Measurements from ENCODE around the gene POU3F1.

DNA sequence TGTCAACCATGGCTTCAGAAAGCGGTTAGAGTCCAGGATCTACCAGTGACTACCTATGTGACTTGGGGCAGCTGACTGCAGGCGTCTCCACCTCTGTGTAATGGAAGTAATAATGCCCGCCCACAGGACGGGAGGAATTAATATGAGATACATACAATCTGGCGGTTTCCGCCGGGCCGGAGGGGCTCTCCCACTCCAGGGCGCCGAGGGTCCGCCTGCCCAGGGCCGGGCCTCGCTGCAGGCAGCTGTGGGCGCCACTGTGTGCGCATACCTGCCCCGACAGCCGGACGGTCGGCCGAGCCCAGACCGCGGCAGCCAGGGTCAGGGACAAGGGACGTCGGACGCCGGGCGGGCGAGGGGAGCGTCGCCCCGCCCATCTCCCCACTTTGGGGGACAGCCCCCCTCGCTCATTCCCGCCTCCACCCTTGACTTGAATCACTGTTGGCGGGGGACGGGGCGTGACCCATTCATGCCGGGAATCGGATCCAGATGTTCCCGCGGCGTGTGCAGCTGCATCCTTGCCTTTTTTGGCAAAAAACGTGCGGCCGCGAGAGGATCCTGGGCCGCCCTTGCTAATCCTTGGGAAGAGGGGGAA lies 50.7 kb downstream of the POU3F1 start:
- TF ChIP-seq CTCF (IDR thresholded peaks at IDR 0.05; ENCODE audit: low read depth, low read length, poor library complexity, severe bottlenecking) (no peak), EZH2phosphoT487 (IDR thresholded peaks at IDR 0.05; ENCODE audit: borderline replicate concordance, low read length) (no peak)
